ENCODE measurements around the gene TRAM2.

The TRAM2 gene

DNA sequence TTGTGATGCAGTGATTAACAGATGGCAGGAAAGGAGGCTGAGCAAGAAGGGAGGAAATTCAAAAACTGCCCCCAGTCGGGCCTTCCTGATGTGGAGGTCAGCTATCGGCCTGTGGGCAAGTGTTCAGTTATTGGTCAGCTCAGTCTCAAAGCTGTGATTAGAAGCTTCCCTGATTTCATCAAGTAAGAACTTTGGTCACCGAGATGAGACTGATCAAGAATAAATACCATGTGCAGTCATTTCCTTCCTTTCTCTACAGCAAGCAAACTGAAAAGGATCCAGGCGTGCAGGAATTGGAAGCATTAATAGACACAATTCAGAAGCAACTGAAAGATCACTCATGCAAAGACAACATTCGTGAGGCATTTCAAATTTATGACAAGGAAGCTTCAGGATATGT, 87.0 kb downstream of the TRAM2 start:
- TF ChIP-seq TEAD4 (IDR thresholded peaks at IDR 0.05) (no peak), CREB1 (IDR thresholded peaks at IDR 0.05; ENCODE audit: low read depth) (no peak), FOXM1 (IDR thresholded peaks at IDR 0.05; ENCODE audit: borderline replicate concordance, low read depth) (no peak), EP300 (IDR thresholded peaks at IDR 0.05; ENCODE audit: borderline replicate concordance) (no peak), CEBPB (IDR thresholded peaks at IDR 0.05) (no peak), YY1 (IDR thresholded peaks at IDR 0.05; ENCODE audit: low read depth) (no peak)
- TF ChIP-seq, protein P1, sequence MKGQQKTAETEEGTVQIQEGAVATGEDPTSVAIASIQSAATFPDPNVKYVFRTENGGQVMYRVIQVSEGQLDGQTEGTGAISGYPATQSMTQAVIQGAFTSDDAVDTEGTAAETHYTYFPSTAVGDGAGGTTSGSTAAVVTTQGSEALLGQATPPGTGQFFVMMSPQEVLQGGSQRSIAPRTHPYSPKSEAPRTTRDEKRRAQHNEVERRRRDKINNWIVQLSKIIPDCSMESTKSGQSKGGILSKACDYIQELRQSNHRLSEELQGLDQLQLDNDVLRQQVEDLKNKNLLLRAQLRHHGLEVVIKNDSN (IDR thresholded peaks at IDR 0.05): no peak
- TF ChIP-seq, protein P2, sequence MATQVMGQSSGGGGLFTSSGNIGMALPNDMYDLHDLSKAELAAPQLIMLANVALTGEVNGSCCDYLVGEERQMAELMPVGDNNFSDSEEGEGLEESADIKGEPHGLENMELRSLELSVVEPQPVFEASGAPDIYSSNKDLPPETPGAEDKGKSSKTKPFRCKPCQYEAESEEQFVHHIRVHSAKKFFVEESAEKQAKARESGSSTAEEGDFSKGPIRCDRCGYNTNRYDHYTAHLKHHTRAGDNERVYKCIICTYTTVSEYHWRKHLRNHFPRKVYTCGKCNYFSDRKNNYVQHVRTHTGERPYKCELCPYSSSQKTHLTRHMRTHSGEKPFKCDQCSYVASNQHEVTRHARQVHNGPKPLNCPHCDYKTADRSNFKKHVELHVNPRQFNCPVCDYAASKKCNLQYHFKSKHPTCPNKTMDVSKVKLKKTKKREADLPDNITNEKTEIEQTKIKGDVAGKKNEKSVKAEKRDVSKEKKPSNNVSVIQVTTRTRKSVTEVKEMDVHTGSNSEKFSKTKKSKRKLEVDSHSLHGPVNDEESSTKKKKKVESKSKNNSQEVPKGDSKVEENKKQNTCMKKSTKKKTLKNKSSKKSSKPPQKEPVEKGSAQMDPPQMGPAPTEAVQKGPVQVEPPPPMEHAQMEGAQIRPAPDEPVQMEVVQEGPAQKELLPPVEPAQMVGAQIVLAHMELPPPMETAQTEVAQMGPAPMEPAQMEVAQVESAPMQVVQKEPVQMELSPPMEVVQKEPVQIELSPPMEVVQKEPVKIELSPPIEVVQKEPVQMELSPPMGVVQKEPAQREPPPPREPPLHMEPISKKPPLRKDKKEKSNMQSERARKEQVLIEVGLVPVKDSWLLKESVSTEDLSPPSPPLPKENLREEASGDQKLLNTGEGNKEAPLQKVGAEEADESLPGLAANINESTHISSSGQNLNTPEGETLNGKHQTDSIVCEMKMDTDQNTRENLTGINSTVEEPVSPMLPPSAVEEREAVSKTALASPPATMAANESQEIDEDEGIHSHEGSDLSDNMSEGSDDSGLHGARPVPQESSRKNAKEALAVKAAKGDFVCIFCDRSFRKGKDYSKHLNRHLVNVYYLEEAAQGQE (IDR thresholded peaks at IDR 0.05; ENCODE audit: low read depth): no peak

DNA sequence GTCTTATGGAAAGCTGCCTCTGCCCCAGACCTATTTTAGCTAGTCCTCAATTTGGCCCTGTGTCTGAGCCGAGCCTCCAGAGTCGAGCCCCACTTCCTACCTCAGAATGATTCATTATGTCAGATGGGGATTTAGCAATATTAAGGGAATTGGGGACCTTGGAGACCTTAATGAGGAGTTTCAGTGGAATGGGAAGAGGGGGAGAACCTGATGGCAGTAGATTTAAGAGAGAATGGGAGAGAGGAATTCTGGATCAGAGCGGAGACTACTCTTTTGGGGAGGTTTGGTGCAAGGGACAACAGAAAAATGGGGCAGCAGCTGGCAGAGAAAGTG, 93.2 kb downstream of the TRAM2 start:
- TF ChIP-seq ZBTB7A (IDR thresholded peaks at IDR 0.05; ENCODE audit: low read depth) (no peak), YY1 (IDR thresholded peaks at IDR 0.05; ENCODE audit: low read depth) (no peak), NFIC (IDR thresholded peaks at IDR 0.05) (no peak), EGR1 (IDR thresholded peaks at IDR 0.05) (no peak), TAF1 (IDR thresholded peaks at IDR 0.05; ENCODE audit: low read depth) (no peak), TEAD4 (IDR thresholded peaks at IDR 0.05) (no peak), RAD21 (IDR thresholded peaks at IDR 0.05; ENCODE audit: low read depth) (no peak), EP300 (IDR thresholded peaks at IDR 0.05; ENCODE audit: borderline replicate concordance) (no peak), FOXM1 (IDR thresholded peaks at IDR 0.05; ENCODE audit: borderline replicate concordance, low read depth) (no peak), CREB1 (IDR thresholded peaks at IDR 0.05; ENCODE audit: low read depth) (no peak), CEBPB (IDR thresholded peaks at IDR 0.05) (no peak), TCF12 (IDR thresholded peaks at IDR 0.05; ENCODE audit: low read depth) (no peak)
- TF ChIP-seq, protein P1 (IDR thresholded peaks at IDR 0.05): no peak
- TF ChIP-seq, protein P3, sequence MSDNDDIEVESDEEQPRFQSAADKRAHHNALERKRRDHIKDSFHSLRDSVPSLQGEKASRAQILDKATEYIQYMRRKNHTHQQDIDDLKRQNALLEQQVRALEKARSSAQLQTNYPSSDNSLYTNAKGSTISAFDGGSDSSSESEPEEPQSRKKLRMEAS (IDR thresholded peaks at IDR 0.05): no peak
- TF ChIP-seq, protein P2 (IDR thresholded peaks at IDR 0.05; ENCODE audit: low read depth): no peak

DNA sequence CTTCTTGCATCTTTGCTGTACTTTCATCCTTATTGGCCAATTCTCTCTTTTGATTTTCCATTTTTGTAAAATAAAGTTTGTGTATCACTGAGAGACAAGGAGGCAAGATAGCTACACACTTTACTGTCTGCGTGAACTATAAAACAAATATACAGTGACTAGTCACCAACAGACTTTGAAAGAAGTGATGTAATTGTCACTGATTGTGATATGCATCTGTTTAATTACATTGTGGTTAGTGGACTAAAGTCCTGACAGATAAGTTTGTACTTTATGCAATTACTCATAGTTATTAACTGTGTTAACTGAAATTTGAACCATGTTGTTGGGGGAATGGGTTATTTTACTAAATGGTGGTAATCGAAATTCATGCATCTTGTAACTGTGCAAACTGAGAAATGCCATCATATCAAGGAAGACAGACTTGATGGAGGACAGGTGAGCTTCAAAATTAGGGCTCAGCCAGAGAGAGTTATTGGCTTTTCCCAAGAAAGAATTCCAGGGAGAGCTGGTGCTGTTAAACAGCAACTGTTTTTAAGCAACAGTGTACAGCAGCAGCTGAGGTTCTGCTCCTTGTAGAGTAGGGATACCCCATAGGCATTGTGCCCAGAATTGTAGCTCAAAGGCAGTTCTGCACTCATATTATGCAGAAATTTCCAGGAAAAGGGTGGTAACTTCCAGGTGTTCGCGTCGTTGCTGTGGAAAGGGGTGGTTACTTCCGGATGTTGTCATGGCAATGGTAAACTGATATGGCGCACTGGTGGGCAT, 93.8 kb downstream of the TRAM2 start:
- no peak for TF ChIP-seq TEAD4 (IDR thresholded peaks at IDR 0.05)
- TF ChIP-seq, protein P1 (IDR thresholded peaks at IDR 0.05): no peak
- TF ChIP-seq RAD21 (IDR thresholded peaks at IDR 0.05; ENCODE audit: low read depth): no peak
- no peak for TF ChIP-seq CREB1 (IDR thresholded peaks at IDR 0.05; ENCODE audit: low read depth)

DNA sequence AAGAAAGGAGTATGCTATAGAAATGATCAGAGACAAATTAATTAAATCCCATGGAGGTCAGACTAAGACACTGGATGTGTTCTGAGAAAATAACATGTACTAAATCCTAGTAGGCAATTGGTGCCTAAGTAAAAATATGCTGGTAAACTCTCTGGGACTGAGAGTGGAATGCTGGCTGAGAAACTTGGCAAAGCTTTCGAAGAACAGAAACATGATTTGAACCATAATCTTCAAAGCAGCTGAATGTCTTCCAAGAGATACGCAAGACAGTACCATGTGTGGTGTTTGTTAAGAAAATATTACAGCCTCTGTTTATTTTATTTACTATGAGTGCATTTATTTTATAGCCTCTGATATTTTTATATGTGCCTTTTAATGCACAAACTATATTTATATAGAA, 101.6 kb downstream of the TRAM2 start:
- no peak for TF ChIP-seq TCF12 (IDR thresholded peaks at IDR 0.05; ENCODE audit: low read depth)
- TF ChIP-seq TAF1 (IDR thresholded peaks at IDR 0.05; ENCODE audit: low read depth): no peak
- TF ChIP-seq FOXM1 (IDR thresholded peaks at IDR 0.05; ENCODE audit: borderline replicate concordance, low read depth): no peak
- no peak for TF ChIP-seq EP300 (IDR thresholded peaks at IDR 0.05; ENCODE audit: borderline replicate concordance)
- TF ChIP-seq CEBPB (IDR thresholded peaks at IDR 0.05): no peak
- no peak for TF ChIP-seq YY1 (IDR thresholded peaks at IDR 0.05; ENCODE audit: low read depth)
- no peak for TF ChIP-seq RAD21 (IDR thresholded peaks at IDR 0.05; ENCODE audit: low read depth)
- TF ChIP-seq TEAD4 (IDR thresholded peaks at IDR 0.05): no peak
- TF ChIP-seq, protein P1 (IDR thresholded peaks at IDR 0.05): no peak
- no peak for TF ChIP-seq CREB1 (IDR thresholded peaks at IDR 0.05; ENCODE audit: low read depth)
- TF ChIP-seq, protein P2 (IDR thresholded peaks at IDR 0.05; ENCODE audit: low read depth): no peak
- TF ChIP-seq ZBTB7A (IDR thresholded peaks at IDR 0.05; ENCODE audit: low read depth): no peak
- TF ChIP-seq, protein P3 (IDR thresholded peaks at IDR 0.05): no peak
- no peak for TF ChIP-seq EGR1 (IDR thresholded peaks at IDR 0.05)
- TF ChIP-seq NFIC (IDR thresholded peaks at IDR 0.05): no peak

All from Ishikawa (cell line).